ENCODE data around the gene MBNL2. TPM values are rescaled to one million over a fixed set of nuclear protein-coding genes. Genes with fewer than 3 reads are reported as not detected.

The MBNL2 gene
- polyA plus RNA-seq, 1 experiment, result 27.4 TPM

DNA sequence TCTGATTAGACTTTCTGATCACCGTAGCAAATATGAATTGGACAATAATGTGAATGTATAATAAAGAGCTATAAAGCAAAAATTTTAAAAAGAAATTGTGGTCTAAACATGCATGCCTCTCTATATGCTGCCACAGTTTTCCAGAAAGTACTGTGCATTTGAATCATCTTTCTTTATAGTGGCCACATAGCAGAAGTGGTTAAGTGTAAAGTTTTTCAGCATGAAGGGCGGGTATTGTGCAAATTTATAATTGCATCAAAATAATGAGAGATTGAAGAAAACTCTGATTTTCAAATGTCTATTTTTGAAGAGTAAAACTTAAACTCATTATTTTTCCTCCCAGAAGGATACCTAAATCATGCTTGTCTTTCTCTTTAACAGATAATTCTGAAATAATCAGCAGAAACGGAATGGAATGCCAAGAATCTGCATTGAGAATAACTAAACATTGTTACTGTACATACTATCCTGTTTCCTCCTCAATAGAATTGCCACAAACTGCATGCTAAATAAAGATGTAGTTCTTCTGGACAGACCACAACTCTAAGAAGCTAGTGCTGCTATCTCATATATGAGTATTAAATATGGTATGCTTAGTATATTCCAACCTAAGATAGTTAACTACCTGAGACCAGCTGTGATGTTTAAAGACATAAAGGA, 168.9 kb downstream of the MBNL2 start:
- TF ChIP-seq CTCF (IDR thresholded peaks at IDR 0.05; ENCODE audit: insufficient read depth, low read depth, low read length), result no peak
- Histone ChIP-seq H3K36me3 (ENCODE audit: control insufficient read depth, insufficient read depth, low read length) (peaks cover 4% of the 10 kb centered on the region), H3K4me3 (ENCODE audit: low read depth, low read length) (no peak overlapping the region), H3K27me3 (ENCODE audit: control insufficient read depth, insufficient read depth, low read length) (no peaks in the 10 kb centered on the region)
- no peak for DNase-seq (ENCODE audit: low read depth)
- ChIA-PET CTCF (interaction anchor here (1.1 kb wide), 1 partner anchor 13 kb away, joined by 3 read pairs; no protein-coding TSS in a partner anchor), POLR2A (no interaction called here)

DNA sequence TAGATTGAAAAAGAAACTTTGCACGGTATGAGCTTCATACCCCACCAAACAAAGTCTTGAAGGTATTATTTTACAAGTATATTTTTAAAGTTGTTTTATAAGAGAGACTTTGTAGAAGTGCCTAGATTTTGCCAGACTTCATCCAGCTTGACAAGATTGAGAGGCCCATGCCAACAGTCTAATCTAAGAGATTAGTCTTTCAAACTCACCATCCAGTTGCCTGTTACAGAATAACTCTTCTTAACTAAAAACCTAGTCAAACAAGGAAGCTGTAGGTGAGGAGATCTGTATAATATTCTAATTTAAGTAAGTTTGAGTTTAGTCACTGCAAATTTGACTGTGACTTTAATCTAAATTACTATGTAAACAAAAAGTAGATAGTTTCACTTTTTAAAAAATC, 169.9 kb downstream of the MBNL2 start:
- peaks cover 4% of the 10 kb centered on the region for H3K36me3 ChIP-seq (ENCODE audit: control insufficient read depth, insufficient read depth, low read length)
- no peaks in the 10 kb centered on the region for H3K27me3 ChIP-seq (ENCODE audit: control insufficient read depth, insufficient read depth, low read length)
- ChIA-PET POLR2A (no interaction called here), CTCF (interaction anchor here (1.1 kb wide), 1 partner anchor 12 kb away, joined by 3 read pairs; no protein-coding TSS in a partner anchor)
- no peak for DNase-seq (ENCODE audit: low read depth)
- no peak for TF ChIP-seq CTCF (IDR thresholded peaks at IDR 0.05; ENCODE audit: insufficient read depth, low read depth, low read length)
- no peak overlapping the region for H3K4me3 ChIP-seq (ENCODE audit: low read depth, low read length)

GRCh38 chr13:97394542-97394941, 172.4 kb downstream of the MBNL2 start:
- TF ChIP-seq CTCF (IDR thresholded peaks at IDR 0.05; ENCODE audit: insufficient read depth, low read depth, low read length), result no peak
- H3K36me3 ChIP-seq (ENCODE audit: control insufficient read depth, insufficient read depth, low read length), result no peaks in the 10 kb centered on the region
- H3K4me3 ChIP-seq (ENCODE audit: low read depth, low read length), result no peak overlapping the region
- H3K27me3 ChIP-seq (ENCODE audit: control insufficient read depth, insufficient read depth, low read length), result no peaks in the 10 kb centered on the region
- CTCF ChIA-PET, result no interaction called here
- POLR2A ChIA-PET, result no interaction called here
- no peak for DNase-seq (ENCODE audit: low read depth)

GRCh38 chr13:97395447-97396136, 173.5 kb downstream of the MBNL2 start:
- CTCF ChIA-PET, result no interaction called here
- POLR2A ChIA-PET, result no interaction called here
- no peak for TF ChIP-seq CTCF (IDR thresholded peaks at IDR 0.05; ENCODE audit: insufficient read depth, low read depth, low read length)

GRCh38 chr13:97397267-97397666, 175.1 kb downstream of the MBNL2 start:
- ChIA-PET POLR2A (interaction anchor here (0.6 kb wide), 1 partner anchor 1772 kb away, joined by 3 read pairs; no protein-coding TSS in a partner anchor), CTCF (interaction anchor here (0.6 kb wide), 2 partner anchors 171 to 404 kb away, joined by 3 read pairs; no protein-coding TSS in a partner anchor)
- TF ChIP-seq CTCF (IDR thresholded peaks at IDR 0.05; ENCODE audit: insufficient read depth, low read depth, low read length), result no peak
- Histone ChIP-seq H3K4me3 (ENCODE audit: low read depth, low read length) (no peak overlapping the region), H3K36me3 (ENCODE audit: control insufficient read depth, insufficient read depth, low read length) (no peaks in the 10 kb centered on the region), H3K27me3 (ENCODE audit: control insufficient read depth, insufficient read depth, low read length) (no peaks in the 10 kb centered on the region)
- DNase-seq (ENCODE audit: low read depth), result no peak

More at GRCh38 chr13:97395447-97396136, 173.5 kb downstream of the MBNL2 start:
- no peak for DNase-seq (ENCODE audit: low read depth)
- Histone ChIP-seq H3K4me3 (ENCODE audit: low read depth, low read length) (no peak overlapping the region), H3K36me3 (ENCODE audit: control insufficient read depth, insufficient read depth, low read length) (no peaks in the 10 kb centered on the region), H3K27me3 (ENCODE audit: control insufficient read depth, insufficient read depth, low read length) (no peaks in the 10 kb centered on the region)
